Tibial artery (tissue), 4 donors: ENCODE measurements around the gene GBP7.

Source experiments
- DNase-seq, 2 donors: peaks; one replicate each; pipeline ENCODE4 v3.0.0-alpha.2; 2019
- H3K27ac ChIP-seq, 2 donors: fragments of 200-600 bp; sonication (generic) in 1 of 2; 1 replicate in 1 of 2; 2 replicates in 1 of 2; pipeline ENCODE4 v1.5.1; 2018 to 2019; ENCODE audit warnings: mild to moderate bottlenecking in 1 of 2
- H3K27me3 ChIP-seq, 2 donors: fragments of 200-600 bp; sonication (generic) in 1 of 2; one replicate each; pipeline versions ENCODE4 v1.5.1 to v1.6.0; 2016 to 2019
- H3K36me3 ChIP-seq, 3 donors: fragments of 200-600 bp; sonication (generic) in 2 of 3; one replicate each; pipeline ENCODE4 v1.5.1; 2016 to 2019; ENCODE audit warnings: mild to moderate bottlenecking in 2 of 3
- H3K4me1 ChIP-seq, 4 donors: fragments of 200-600 bp; sonication (generic) in 2 of 4; 1 replicate in 3 of 4; 2 replicates in 1 of 4; pipeline ENCODE4 v1.5.1; 2016 to 2019
- H3K4me3 ChIP-seq, 2 donors: fragments of 200-600 bp; sonication (generic) in 1 of 2; 1 replicate in 1 of 2; 2 replicates in 1 of 2; pipeline ENCODE4 v1.5.1; 2018 to 2019; ENCODE audit warnings: mild to moderate bottlenecking in 2 of 2
- H3K9me3 ChIP-seq, 3 donors: fragments of 200-600 bp; sonication (generic) in 1 of 3; one replicate each; pipeline ENCODE4 v1.5.1; 2016 to 2019
- CTCF ChIP-seq, 2 experiments: fragments of 200-600 bp in 1 of 2; fragments of 450-650 bp in 1 of 2; IDR thresholded peaks; one replicate each; pipeline ENCODE4 v1.5.1; 2017 to 2019; ENCODE audit warnings: antibody characterized with exemption in 2 of 2, mild to moderate bottlenecking in 1 of 2, moderate library complexity in 1 of 2
- intact Hi-C: fragments of 100-400 bp; cut with DNase I; formaldehyde crosslinking; loops from one replicate; pipeline ENCODE4 v1.15.0; 2023; ENCODE audit warnings: low total_unique reads

The GBP7 gene

GRCh38 chr1:89176971-89177370, 1.2 kb upstream of the GBP7 start:
- no peak for DNase-seq
- no peaks in the 10 kb centered on the region for H3K27me3 ChIP-seq
- no peak overlapping the region for H3K4me3 ChIP-seq
- intact Hi-C loops = no loop called here
- no peaks in the 10 kb centered on the region for H3K36me3 ChIP-seq
- H3K9me3 ChIP-seq = no peaks in the 10 kb centered on the region
- no peaks in the 10 kb centered on the region for H3K4me1 ChIP-seq
- TF ChIP-seq CTCF (IDR thresholded peaks at IDR 0.05) = no peak
- no peak overlapping the region for H3K27ac ChIP-seq

GRCh38 chr1:89174491-89174890, 1.3 kb downstream of the GBP7 start:
- H3K36me3 ChIP-seq = no peaks in the 10 kb centered on the region
- DNase-seq = no peak
- intact Hi-C loops = no loop called here
- H3K27ac ChIP-seq = no peak overlapping the region
- H3K27me3 ChIP-seq = no peaks in the 10 kb centered on the region
- H3K4me3 ChIP-seq = no peak overlapping the region
- TF ChIP-seq CTCF (IDR thresholded peaks at IDR 0.05) = no peak
- no peaks in the 10 kb centered on the region for H3K9me3 ChIP-seq
- no peaks in the 10 kb centered on the region for H3K4me1 ChIP-seq

- Histone ChIP-seq H3K4me3 (no peak overlapping the region), H3K36me3 (no peaks in the 10 kb centered on the region), H3K4me1 (no peaks in the 10 kb centered on the region), H3K9me3 (no peaks in the 10 kb centered on the region), H3K27me3 (no peaks in the 10 kb centered on the region), H3K27ac (no peak overlapping the region)
- no peak for TF ChIP-seq CTCF (IDR thresholded peaks at IDR 0.05)
- no peak for DNase-seq
- intact Hi-C loops = no loop called here
These were observed 3.2 kb downstream of the GBP7 start for GRCh38 chr1:89172468-89173143.

GRCh38 chr1:89171067-89171438, 4.8 kb downstream of the GBP7 start:
- Histone ChIP-seq H3K36me3 (no peaks in the 10 kb centered on the region), H3K27ac (no peak overlapping the region), H3K4me1 (no peaks in the 10 kb centered on the region), H3K9me3 (no peaks in the 10 kb centered on the region), H3K27me3 (no peaks in the 10 kb centered on the region), H3K4me3 (no peak overlapping the region)
- no peak for TF ChIP-seq CTCF (IDR thresholded peaks at IDR 0.05)
- intact Hi-C loops = no loop called here
- DNase-seq = no peak

GRCh38 chr1:89170170-89171066, 5.4 kb downstream of the GBP7 start:
- no peak for TF ChIP-seq CTCF (IDR thresholded peaks at IDR 0.05)
- Histone ChIP-seq H3K9me3 (no peaks in the 10 kb centered on the region), H3K27ac (no peak overlapping the region)

More at GRCh38 chr1:89170170-89171066, 5.4 kb downstream of the GBP7 start:
- no peak for DNase-seq
- Histone ChIP-seq H3K27me3 (no peaks in the 10 kb centered on the region), H3K4me1 (no peaks in the 10 kb centered on the region), H3K4me3 (no peak overlapping the region), H3K36me3 (no peaks in the 10 kb centered on the region)
- intact Hi-C loops = no loop called here
